ENCODE results near the gene SLC34A3.

The SLC34A3 gene

GRCh38 chr9:137227054-137227852 is 3.4 kb upstream of the SLC34A3 start, which contains the start of gene RNF224:
RNF224 (plus strand) TSS chr9:137227502; CDS start chr9:137228336, 834 bp downstream.
- no peaks in the 10 kb centered on the region for H3F3A ChIP-seq (ENCODE audit: insufficient read depth, low read length)
- H4K20me1 ChIP-seq (ENCODE audit: insufficient read depth, low read length): no peaks in the 10 kb centered on the region
- H3K36me3 ChIP-seq (ENCODE audit: insufficient read depth, low read length): no peaks in the 10 kb centered on the region
- no peak within 1 kb of the TSS for H3K4me2 ChIP-seq (ENCODE audit: low read length)
- no peak within 1 kb of the TSS for H2AFZ ChIP-seq (ENCODE audit: low read length)
- H3K9me2 ChIP-seq (ENCODE audit: low read depth, low read length): no peaks in the 10 kb centered on the region
- TF ChIP-seq CTCF (IDR thresholded peaks at IDR 0.05; ENCODE audit: low read length) (peak; percentile 96), EZH2 (IDR thresholded peaks at IDR 0.05; ENCODE audit: borderline replicate concordance, low read length) (no peak)
- H3K4me1 ChIP-seq (ENCODE audit: insufficient read depth, low read length, severe bottlenecking): peaks cover 16% of the 10 kb centered on the region
- H3K27me3 ChIP-seq (ENCODE audit: insufficient read depth, low read length): peaks cover 10% of the 10 kb centered on the region; the same call in 1 of the 2 replicates
- H3K79me2 ChIP-seq (ENCODE audit: insufficient read depth, low read length): no peaks in the 10 kb centered on the region
- H3K4me3 ChIP-seq (ENCODE audit: low read depth, low read length, poor library complexity, severe bottlenecking): no peak within 1 kb of the TSS
- H3K27ac ChIP-seq (ENCODE audit: low read depth, low read length, poor library complexity, severe bottlenecking): no peak within 1 kb of the TSS
- no peaks in the 10 kb centered on the region for H3K9me3 ChIP-seq (ENCODE audit: low read length)
- H3K9ac ChIP-seq (ENCODE audit: low read length): no peak within 1 kb of the TSS

GRCh38 chr9:137227853-137228505 is 2.7 kb upstream of the SLC34A3 start:
- Histone ChIP-seq H3K36me3 (ENCODE audit: insufficient read depth, low read length) (no peaks in the 10 kb centered on the region), H3K27me3 (ENCODE audit: insufficient read depth, low read length) (peaks cover 10% of the 10 kb centered on the region; the same call in 1 of the 2 replicates), H3F3A (ENCODE audit: insufficient read depth, low read length) (no peaks in the 10 kb centered on the region), H3K4me2 (ENCODE audit: low read length) (no peak overlapping the region), H3K9ac (ENCODE audit: low read length) (no peak overlapping the region), H3K9me3 (ENCODE audit: low read length) (no peaks in the 10 kb centered on the region), H2AFZ (ENCODE audit: low read length) (no peak overlapping the region), H3K9me2 (ENCODE audit: low read depth, low read length) (no peaks in the 10 kb centered on the region), H3K4me1 (ENCODE audit: insufficient read depth, low read length, severe bottlenecking) (peaks cover 9% of the 10 kb centered on the region), H3K27ac (ENCODE audit: low read depth, low read length, poor library complexity, severe bottlenecking) (no peak overlapping the region), H3K79me2 (ENCODE audit: insufficient read depth, low read length) (no peaks in the 10 kb centered on the region), H4K20me1 (ENCODE audit: insufficient read depth, low read length) (no peaks in the 10 kb centered on the region), H3K4me3 (ENCODE audit: low read depth, low read length, poor library complexity, severe bottlenecking) (no peak overlapping the region)
- TF ChIP-seq CTCF (IDR thresholded peaks at IDR 0.05; ENCODE audit: low read length) (no peak), EZH2 (IDR thresholded peaks at IDR 0.05; ENCODE audit: borderline replicate concordance, low read length) (no peak)

- H3K4me2 ChIP-seq (ENCODE audit: low read length): no peak overlapping the region
- H3F3A ChIP-seq (ENCODE audit: insufficient read depth, low read length): no peaks in the 10 kb centered on the region
- H3K9me3 ChIP-seq (ENCODE audit: low read length): no peaks in the 10 kb centered on the region
- no peaks in the 10 kb centered on the region for H4K20me1 ChIP-seq (ENCODE audit: insufficient read depth, low read length)
- H3K79me2 ChIP-seq (ENCODE audit: insufficient read depth, low read length): no peaks in the 10 kb centered on the region
- no peak overlapping the region for H3K27ac ChIP-seq (ENCODE audit: low read depth, low read length, poor library complexity, severe bottlenecking)
- peaks cover 12% of the 10 kb centered on the region; the same call in 1 of the 2 replicates for H3K27me3 ChIP-seq (ENCODE audit: insufficient read depth, low read length)
- H3K4me3 ChIP-seq (ENCODE audit: low read depth, low read length, poor library complexity, severe bottlenecking): no peak overlapping the region
- H3K4me1 ChIP-seq (ENCODE audit: insufficient read depth, low read length, severe bottlenecking): peaks cover 7% of the 10 kb centered on the region
- TF ChIP-seq EZH2 (IDR thresholded peaks at IDR 0.05; ENCODE audit: borderline replicate concordance, low read length) (no peak), CTCF (IDR thresholded peaks at IDR 0.05; ENCODE audit: low read length) (no peak)
- no peak overlapping the region for H3K9ac ChIP-seq (ENCODE audit: low read length)
- no peaks in the 10 kb centered on the region for H3K9me2 ChIP-seq (ENCODE audit: low read depth, low read length)
- no peaks in the 10 kb centered on the region for H3K36me3 ChIP-seq (ENCODE audit: insufficient read depth, low read length)
- H2AFZ ChIP-seq (ENCODE audit: low read length): no peak overlapping the region
These were observed 2.2 kb upstream of the SLC34A3 start for GRCh38 chr9:137228506-137228967.
